SK-N-MC (cell line): Measurements from ENCODE around the gene TMEM132C.

Experiments
- EZH2 ChIP-seq: fragments of 200-600 bp; sonication (generic); IDR thresholded peaks from one replicate; pipeline ENCODE4 v1.6.1; 2017; ENCODE audit warnings: antibody characterized with exemption
- POLR2AphosphoS5 ChIP-seq: IDR thresholded peaks from 2 replicates; pipeline ENCODE4 v1.6.1; 2012; ENCODE audit warnings: mild to moderate bottlenecking, low read depth, low read length, borderline replicate concordance

GRCh38 chr12:128316078-128316477, 49.1 kb downstream of the TMEM132C start:
- TF ChIP-seq POLR2AphosphoS5, result no peak
- no peak for TF ChIP-seq EZH2
